GM12874 (cell line): ENCODE data around the gene ZNF878.

Experiments
- TF ChIP-seq, protein P1 (sequence below): IDR thresholded peaks from 2 replicates; pipeline ENCODE4 v1.5.1; 2011; ENCODE audit warnings: low read depth, mild to moderate bottlenecking, control low read depth, low read length, moderate library complexity; ENCODE audit not compliant: insufficient read depth

ZNF878 gene

GRCh38 chr19:12043752-12044422, 8.9 kb downstream of the ZNF878 start:
- TF ChIP-seq, protein P1, sequence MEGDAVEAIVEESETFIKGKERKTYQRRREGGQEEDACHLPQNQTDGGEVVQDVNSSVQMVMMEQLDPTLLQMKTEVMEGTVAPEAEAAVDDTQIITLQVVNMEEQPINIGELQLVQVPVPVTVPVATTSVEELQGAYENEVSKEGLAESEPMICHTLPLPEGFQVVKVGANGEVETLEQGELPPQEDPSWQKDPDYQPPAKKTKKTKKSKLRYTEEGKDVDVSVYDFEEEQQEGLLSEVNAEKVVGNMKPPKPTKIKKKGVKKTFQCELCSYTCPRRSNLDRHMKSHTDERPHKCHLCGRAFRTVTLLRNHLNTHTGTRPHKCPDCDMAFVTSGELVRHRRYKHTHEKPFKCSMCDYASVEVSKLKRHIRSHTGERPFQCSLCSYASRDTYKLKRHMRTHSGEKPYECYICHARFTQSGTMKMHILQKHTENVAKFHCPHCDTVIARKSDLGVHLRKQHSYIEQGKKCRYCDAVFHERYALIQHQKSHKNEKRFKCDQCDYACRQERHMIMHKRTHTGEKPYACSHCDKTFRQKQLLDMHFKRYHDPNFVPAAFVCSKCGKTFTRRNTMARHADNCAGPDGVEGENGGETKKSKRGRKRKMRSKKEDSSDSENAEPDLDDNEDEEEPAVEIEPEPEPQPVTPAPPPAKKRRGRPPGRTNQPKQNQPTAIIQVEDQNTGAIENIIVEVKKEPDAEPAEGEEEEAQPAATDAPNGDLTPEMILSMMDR: no peak

- TF ChIP-seq, protein P1: no peak
Observed at GRCh38 chr19:12042893-12043292, 9.9 kb downstream of the ZNF878 start.

DNA sequence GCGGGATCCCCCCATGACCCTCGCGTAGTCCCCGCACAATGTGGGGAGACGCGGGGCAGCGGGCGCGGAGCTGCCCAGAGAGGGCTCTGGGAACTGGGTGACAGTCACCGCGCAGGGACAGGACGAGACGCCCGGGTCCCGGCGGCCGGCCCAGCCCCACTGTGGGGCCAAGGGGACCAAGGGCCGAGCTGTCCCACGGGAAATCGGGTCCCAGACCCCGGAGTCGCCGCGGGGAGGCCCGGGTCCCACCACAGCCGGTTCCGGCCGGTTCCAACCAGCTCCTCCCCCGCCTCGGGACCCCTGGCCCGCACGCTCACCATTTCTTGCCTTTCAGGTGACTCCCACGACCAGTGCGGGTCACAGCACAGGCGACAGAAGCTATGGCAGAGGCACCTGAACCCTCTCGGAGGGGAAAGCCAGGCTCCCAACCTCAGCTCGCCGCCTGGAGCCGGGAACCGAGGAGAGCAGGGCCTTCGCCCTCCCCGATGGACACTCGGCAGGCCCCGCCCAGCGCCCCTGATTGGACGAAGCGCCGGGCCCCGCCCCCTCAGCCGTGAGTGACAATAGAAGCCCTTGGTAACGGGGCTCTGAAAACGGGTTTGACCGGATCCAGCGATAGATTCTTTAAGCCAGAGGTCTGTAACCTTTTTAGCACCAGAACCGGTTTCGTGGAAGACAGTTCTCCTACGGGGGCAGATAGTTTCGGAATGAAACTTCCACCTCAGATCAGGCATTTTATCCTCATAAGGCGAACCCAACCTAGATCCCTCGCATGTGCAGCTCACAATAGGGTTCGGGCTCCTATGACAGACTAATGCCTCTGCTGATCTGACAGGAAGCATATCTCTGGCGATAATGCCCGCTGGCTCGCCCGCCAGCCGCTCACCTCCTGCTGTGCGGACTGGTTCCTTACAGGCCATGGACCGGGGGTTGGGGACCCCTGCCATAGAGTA, 17.3 kb downstream of the ZNF878 start, which contains the start of gene ZNF433:
Gene ZNF433, minus strand, starts transcription at position 460 of the 953 bp plus-strand sequence. Its CDS starts 140 bp downstream, at position 320.
- TF ChIP-seq, protein P1: no peak

- TF ChIP-seq, protein P1: no peak
Observed at GRCh38 chr19:12034620-12035019, 18.1 kb downstream of the ZNF878 start.

DNA sequence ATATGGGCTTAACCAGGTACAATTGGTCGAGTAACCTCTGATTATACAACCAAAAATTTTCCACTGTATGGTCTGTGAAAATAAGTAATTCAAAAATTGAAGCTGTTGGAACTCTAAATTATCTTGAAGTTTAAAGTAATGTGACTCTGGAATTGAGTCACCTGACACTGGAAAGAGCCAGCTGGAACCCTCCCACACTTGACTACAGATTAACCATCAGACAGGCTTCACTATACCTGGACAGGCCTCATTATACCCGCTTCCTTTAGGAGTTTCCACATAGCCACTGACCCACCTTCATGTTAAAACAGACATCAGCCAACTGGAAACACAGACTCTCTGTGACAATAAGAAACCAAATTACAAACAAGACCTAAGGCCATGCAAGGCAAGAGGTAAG, 18.6 kb downstream of the ZNF878 start:
- TF ChIP-seq, protein P1: no peak

GRCh38 chr19:12015753-12016116, 37.0 kb downstream of the ZNF878 start:
- TF ChIP-seq, protein P1: no peak

DNA sequence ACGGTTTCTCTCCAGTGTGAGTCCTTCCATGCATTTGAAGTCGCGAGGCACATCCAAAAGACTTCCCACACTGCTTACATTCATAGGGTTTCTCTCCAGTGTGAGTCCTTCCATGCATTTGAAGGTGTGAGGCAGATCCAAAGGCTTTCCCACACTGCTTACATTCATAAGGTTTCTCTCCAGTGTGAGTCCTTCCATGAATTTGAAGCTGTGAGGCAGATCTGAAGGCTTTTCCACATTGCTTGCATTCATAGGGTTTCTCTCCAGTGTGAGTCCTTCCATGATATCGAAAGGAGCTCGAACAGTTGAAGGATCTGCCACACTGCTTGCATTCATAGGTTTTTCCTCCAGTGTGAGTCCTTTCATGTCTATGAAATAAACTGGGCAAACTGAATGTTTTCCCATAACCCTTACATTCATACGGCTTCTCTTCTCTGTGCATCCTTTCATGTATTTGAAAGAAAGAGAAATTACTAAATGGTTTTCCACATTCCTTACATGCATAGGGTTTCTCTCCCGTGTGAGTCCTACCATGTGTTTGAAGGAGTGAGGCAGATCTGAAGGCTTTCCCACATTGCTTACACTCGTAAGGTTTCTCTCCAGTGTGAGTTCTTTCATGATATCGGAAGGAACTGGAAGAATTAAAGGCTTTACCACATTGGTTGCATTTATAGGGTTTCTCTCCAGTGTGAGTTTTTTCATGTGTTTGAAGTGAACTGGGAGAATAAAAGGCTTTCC, 37.6 kb downstream of the ZNF878 start:
- TF ChIP-seq, protein P1: no peak
